DLD1 (cell line): ENCODE measurements around the gene PVR.
"Not testable (repeated sequence)": the region's sequence is repeated elsewhere in the genome, so short reads cannot be mapped to it uniquely, and the experiment has no call there.

Experiments
- in situ Hi-C: cut with HindIII; loops from 2 replicates; pipeline ENCODE4 v1.10.0; 2017; ENCODE audit warnings: low sequenced_read_pairs

The PVR gene

DNA sequence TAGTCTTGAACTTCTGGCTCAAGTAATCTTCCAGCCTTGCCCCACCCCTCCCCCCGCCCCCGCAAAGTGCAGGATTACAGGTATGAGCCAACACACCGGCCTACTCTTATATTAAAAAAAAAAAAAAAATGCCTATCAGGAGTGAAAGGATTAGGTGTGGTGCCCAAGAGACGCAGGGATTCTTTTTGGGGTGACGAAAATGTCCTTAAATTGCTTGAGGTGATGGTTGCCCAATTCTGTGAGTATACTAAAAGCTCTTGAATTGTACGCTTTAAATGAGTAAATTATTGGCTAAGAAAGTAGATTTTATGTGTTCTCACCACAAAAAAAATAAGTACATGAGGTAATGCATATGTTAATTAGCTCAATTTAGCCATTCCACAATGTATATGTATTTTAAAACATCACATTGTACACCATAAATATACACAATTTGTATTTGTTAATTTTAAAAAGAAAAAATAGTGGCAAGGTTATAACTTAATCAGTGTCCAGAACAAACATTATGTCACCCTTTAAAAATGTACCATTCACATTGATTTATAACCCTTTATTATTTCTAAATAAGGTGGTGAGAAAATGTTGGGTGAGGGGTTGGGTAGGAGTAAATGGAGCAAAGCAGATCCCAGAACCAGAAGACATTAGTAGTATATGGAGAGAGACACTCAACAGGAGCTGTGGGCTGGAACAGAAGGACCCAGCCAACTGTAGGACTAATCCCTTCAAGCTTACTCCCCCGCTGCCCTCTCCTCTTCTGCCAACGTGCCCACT, 26.4 kb upstream of the PVR start:
- in situ Hi-C loops = no loop called here

DNA sequence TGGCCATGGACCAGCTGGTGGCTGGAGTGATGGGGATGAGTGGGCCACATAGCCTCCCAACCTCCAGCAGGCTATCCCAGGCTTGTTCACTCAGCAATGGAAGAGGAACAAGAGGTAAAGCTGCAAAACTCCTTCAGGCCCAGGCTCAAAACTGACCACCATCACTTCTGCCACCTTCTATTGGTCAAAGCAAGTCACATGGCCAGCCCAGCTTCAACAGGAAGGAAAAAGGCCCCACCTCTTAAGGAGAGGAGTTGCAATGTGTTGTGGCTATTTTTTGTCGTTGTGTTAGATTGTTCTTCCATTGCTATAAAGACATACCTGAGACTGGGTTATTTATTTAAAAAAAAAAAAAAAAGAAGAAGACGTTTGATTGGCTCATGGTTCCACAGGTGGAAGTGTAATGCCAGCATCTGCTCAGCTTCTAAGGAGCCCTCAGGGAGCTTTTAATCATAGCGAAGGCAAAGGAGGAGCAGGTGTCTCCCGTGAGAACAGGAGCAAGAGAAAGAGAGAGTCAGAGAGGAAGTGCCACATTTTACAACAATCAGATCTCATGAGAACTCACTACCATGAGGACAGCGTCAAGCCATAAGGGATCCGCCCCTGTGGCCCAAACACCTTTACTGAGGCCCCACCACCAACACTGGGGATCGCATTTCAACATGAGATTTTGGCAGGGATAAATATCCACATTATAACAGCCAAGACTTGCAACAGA, 24.9 kb upstream of the PVR start:
- in situ Hi-C loops = no loop called here

DNA sequence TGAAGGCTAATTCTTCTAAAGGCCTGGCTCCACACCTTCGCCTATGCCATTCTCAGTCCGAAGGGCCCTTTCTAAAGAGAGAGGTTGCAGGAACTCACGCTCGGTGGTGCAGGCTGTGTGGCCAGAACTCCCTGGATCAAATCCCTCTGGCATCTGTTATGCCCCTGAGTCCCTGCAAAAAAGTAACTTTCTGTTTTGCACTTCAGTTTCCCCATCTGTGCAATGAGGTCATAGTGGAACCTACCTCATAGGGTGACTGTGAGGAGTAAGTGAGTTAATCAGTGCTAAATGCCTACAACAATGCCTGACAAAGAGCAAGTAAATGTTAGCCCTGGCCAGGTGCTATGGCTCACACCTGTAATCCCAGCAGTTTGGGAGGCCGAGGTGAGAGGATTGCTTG, 23.0 kb upstream of the PVR start:
- in situ Hi-C loops = no loop called here

DNA sequence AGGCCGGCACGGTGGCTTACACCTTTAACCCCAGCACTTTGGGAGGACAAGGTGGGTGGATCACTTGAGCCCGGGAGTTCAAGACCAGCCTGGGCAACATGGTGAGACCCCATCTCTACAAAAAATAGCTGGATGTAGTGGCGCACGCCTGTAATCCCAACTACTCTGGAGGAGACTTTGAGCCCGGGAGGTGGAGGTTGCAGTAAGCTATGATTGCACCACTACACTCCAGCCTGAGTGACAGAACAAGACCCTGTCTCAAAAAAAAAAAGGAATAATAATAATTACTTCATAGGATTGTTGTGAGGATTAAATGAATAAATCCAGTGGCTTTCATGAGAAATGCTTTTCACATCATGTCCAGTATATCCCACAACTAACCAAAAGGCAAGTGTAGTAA, 22.3 kb upstream of the PVR start:
- in situ Hi-C loops = no loop called here

DNA sequence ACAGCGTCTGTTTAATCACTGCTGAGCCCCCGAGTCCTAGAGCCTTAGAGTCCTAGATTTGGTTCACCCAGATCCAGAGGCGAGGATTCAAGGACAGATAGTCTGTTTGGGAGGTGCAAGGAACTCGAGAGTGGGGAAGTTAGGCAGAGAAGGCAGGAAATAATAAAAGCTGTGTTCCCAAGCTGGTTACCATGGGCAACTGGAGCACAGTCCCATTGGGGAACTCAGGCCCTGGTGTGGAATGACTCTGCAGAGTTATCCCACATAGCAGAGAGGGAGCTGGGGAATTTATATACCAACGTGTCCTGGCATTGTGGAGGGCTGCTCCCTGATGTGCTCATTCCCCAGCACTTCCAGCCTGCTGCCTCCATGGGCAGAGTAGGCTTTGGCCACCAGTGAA, 20.6 kb upstream of the PVR start:
- in situ Hi-C loops = no loop called here

DNA sequence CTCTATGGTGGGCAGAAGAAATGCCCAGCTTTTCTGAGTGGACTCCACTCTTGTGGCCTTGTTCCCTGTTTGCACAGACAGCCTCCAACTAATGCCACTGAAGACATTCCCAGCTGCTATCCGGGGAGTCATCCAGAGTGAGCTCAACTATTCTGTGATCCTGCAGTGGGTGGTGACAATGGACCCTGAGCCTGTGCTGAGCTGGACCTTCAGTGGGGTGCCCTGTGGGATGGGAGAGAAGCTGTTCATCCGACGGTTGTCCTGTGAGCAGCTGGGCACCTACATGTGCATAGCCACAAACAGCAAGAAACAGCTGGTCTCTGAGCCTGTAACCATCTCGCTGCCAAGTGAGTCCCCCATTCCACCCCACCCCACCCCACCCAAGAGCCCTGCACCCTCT, 20.1 kb upstream of the PVR start:
- in situ Hi-C loops = no loop called here

DNA sequence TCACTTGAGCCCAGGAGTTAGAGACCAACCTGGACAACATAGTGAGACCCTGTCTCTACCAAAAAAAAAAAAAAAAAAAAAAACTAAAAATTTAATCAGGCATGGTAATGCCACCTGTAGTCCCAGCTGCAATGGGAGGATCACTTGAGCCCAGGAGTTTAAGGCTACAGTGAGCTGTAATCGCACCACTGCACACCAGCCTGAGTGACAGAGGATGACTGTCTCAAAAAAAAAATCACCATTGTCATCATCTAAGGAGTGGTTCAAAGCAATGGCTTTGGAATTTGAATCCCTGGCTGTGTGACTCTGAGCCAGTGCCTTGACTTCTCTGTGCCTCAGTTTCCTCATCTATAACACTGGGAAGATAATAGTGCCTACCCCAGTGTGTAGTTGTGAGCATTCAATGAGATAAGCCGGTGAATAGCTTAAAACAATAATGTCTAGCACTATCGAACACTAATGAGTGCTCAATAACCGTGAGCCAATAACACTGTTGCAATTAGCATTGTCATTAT, 18.8 kb upstream of the PVR start:
- in situ Hi-C loops = no loop called here

DNA sequence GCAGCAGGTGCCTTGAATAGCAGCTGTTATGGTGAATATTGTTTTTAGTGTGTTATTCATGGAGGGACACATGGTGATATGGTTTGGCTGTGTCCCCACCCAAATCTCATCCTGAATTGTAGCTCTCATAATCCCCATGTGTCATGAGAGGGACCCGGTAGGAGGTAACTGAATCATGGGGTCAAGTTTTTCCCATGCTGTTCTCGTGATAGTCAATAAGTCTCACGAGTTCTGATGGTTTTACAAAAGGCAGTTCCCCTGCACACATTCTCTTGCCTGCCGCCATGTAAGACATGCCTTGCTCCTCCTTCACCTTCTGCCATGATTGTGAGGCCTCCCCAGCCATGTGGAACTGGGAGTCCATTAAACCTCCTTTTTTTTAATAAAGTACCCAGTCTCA, 18.1 kb upstream of the PVR start:
- in situ Hi-C loops = not testable (repeated sequence)

DNA sequence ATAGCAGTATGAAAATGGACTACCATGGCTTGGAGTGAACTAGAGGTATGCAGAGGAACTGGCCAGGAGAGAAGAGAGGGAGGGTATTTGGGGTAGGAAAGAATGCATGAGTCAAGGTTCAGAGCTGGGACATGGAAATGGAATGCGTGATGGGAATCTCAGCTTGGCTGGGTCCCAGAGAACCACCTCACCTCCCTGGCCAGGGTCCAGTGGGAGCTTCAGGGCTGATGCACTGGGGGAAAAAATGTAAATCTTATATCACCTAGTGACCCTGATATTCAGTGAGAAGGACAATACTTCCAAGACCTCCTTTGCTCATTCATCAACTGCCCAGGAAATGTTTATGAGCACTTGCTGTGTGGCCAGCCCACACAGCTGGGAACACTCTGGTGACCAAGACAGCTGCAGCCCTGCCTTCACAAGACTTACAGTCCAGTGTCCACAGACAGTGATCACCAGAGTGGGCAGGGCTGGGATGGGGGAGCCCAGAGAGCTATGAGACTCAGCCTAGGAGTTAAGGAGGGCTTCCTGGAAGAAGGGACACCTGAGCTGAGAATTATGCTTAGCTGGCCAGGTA, 17.6 kb upstream of the PVR start:
- in situ Hi-C loops = no loop called here

DNA sequence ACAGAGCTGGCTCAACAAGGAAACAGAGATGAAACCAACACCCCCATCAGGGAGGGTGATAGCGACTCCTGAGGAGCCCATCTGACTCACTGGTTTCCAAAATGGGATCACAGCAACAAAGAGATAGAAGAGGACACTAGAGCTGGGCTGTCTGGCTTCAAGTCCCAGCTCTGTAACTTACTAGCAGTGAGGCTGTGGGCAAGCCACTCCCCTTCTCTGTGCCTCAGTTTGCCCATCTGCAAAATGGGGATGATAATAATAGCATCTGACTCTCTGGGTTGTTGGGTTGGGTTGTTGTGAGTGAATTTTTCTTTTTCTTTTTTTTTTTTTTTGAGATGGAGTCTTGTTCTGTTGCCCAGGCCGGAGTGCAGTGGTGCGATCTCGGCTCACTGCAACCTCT, 16.1 kb upstream of the PVR start:
- in situ Hi-C loops = no loop called here

DNA sequence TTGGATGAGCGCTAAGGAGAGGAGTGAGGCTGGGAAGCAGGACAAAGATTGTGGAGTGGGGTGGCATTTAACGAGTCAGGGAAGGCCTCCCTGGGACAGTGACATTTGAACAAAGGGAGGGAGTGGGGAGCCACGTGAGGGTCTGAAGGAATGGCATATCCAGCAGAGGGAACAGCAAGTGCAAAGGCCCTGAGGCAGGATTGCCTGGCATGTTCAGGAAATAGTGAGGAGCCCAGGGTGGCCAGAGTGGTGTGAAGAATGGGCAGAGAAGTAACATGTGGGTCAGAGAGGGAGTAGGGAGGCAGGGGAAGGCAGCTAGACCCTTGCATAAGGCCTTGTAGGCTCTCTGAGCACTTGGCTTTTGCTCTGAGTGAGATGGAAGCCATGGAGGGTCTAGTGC, 14.9 kb upstream of the PVR start:
- in situ Hi-C loops = no loop called here

DNA sequence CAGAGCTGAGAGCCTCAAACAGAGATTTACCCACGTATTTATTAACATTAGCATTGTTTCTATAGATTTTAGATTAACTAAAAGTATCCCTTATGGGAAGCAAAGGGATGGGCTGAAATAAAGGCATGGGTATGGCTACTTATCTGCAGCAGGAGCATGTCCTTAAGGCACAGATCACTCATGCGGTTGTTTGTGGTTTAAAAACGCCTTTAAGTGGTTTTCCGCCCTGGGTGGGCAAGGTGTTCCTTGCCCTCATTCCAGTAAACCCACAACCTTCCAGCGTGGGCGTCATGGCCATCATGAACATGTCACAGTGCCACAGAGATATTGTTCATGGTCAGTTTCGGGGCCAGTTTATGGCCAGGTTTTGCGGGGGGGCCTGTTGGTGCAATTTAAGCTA, 12.1 kb upstream of the PVR start:
- in situ Hi-C loops = not testable (repeated sequence)

DNA sequence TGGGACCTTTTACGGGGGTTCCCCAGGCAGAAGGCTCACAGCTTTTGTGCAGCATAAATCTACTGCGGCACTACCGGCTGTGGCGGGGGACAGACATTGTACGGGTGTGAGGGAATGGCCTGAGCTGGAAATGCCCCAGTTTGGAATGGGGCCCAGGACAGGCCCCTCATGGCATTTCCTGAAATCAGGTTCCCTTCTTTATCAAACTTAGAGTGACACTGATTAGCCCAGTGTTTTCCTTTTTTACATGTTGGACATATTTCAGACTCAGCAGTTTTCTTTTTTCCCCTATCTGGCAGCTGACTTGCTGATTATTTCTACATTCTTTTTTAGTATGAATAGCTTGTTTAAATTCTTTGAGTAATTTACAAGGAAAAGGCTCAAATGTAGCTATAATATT, 9.7 kb upstream of the PVR start:
- in situ Hi-C loops = not testable (repeated sequence)

DNA sequence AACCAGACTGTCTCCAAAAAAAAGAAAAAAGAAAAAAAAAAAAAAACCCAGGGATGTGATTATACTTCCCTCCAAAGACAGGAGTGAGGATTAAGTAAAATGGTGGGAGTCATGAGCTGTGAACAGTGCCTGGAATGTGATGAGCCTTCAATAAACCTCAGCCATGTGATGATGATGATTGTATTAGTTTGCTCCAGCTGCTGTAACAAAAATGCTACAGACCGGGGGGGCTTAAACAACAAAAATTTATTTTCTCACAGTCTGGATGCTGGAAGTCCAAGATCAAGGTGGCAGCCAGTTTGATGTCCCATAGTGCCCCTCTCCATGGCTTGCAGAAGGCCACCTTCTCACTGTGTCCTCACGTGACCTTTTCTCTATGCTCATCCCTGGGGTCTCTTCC, 8.9 kb upstream of the PVR start:
- in situ Hi-C loops = no loop called here

DNA sequence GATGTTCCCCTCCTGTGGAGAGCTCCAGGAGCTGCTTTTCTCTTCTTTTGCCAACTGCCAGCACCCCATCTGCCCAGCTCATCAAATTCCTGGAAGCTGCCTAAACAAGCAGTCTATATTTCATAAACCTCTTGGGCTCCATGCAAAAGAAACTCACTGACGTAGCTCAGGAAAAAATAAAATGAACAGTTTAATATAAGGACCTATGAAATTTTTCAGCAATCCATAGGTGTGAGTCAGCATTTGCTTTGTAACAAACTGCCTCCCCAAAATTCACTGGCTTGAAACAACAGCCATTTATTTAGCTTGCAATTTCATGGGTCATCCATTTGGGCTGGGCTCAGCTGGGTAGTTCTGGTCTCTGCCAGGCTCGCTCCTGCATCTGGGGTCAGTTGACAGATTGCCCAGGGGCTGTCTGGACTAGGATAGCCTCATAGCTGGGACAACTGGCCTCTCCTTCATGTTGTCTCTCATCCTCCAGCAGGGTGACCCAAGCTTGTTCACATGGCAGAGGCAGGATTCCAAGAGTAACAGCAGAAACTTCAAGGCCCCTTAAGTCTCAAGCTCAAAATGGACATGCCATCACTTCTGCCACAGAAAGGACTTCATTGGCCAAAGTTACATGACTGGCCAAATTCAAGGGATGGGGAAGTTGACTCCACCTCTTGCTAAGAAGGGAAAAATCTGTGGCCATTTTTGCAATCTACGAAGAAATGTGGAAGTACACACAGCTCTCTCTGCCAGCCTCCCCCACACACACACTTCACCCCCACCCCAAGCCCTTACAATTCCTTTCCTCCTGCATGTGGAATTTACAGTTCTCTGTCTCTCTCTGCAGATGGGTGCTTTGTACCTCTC, 7.9 kb upstream of the PVR start:
- in situ Hi-C loops = no loop called here

DNA sequence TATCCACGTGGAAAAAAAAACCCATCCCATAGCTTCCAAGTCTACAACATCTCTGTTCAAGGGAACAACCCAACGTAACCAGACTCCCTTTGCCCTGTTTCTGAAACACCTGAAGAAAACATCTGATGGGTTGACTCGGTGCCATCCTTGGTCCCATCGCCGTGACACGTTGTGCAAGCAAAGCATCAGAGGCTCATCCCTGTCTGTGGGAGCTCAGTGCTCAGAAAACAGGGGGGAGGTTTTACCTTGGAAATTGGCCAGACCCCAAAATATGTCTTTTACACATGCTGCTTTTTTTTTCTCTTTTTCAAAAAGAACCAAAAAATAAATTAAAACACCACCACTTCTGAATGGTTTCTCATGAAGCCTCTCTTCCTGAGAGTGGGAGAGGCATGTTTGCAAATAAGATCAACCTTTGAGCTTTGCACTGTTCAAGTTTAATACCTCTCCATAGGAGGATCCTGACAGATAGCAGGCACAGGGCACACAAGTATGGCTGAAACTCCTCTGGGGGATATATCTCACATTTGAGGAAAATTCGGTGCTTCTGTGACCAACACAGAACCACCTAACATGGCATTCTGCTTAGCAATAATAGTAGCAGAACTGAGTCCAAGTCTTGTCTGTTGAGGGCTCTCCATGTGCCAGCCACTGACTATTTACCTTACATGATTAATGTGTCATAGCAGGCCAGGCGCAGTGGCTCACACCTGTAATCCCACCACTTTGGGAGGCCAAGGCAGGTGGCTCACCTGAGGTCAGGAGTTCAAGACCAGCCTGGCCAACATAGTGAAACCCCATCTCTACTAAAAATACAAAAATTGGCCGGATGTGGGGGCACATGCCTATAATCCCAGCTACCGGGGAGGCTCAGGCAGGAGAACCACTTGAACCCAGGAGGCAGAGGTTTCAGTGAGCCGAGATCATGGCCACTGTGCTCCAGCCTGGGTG, 7.0 kb upstream of the PVR start:
- in situ Hi-C loops = no loop called here

DNA sequence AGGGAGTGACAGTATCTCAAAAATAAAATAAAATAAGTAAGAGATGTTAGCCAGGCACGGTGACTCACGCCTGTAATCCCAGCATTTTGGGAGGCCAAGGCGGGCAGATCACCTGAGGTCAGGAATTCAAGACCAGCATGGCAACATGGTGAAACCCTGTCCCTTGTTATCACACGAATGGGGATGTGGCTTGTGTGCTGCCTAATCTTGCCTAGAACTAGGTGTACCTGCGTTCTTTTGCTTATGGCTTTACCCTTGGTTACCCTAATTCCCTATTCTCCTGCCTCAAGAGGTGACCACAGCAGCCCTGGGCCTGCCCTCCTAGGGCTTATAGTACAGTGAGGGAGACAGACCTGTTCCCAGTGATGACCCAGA, 6.3 kb upstream of the PVR start:
- in situ Hi-C loops = no loop called here

DNA sequence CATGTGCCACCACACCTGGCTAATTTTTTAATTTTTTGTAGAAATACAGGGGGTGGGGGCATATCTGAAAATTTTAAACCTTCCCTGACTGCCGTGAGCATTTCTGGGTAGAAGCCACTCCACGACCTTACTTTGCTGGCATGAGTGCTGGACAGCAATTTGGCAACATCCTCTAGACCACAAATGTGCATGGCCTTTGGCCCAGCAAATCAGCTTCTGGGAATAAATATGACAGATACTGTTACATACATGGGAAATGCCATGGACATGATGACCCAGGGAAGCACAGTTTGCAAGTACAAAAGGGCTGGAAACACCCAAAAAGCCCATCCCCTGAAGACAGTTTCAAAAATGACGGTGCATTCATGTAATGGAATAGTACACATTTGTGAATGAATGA, 3.2 kb upstream of the PVR start:
- in situ Hi-C loops = no loop called here

DNA sequence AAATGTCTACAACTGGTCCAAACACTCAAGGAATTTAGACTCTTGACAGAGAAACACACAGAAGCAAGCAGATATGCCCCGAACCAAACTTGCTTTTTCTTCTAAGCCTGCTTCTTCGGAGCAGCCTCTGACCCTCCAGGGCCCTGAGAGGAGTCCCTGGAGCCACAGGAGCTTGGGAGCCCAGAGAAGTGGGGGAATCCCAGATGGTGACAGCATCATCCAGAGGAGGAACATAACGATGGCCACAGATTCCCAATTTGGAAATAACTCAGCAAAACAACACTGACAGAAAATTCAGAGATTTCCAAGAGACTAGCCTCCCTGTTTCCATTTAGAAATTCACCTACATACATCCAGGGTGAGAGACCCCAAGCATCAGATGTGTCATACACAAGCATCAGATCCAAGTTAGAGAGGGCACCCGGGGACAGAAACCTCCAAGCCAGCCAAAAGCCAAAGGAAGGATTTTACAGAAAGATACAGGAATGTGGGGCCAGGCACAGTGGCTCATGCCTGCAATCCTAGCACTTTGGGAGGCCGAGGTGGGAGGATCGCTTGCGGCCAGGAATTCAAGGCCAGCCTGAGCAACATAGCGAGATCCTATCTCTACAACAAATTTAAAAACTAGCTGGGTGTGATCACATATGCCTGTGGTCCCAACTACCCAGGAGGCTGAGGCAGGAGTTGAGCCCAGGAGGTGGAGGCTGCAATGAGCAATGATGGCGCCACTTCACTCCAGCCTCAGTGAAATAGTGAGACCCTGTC, 2.0 kb upstream of the PVR start:
- in situ Hi-C loops = no loop called here
